NCI-H187 (cell line): ENCODE measurements around the gene NR0B2.
A peak's percentile ranks its signal among the peaks of the same experiment; 100 is the strongest.

Experiments used
- DNase-seq, 2 experiments: peaks; one replicate each; lab custom pipeline; 2025; lab: John Stamatoyannopoulos, UW

NR0B2 gene

DNA sequence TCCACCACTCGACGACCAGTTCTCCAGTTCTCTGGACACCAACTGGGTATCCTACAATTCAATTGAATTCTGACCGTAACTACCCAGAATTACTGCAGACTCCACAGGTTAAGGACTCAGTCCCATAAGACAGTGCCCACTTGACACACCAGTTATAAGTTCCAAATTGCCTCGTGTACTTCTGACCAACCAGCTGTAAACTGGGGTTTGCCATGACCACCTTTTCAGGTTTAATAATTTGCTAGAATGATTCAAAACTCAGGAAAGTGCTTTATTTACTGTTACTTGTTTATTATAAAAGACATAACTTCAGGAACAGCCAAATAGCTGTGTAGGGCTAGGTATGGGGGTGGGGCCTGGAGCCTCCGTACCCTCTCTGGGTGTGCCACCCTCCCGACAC is 23.0 kb upstream of the NR0B2 start:
- no peak for DNase-seq

DNA sequence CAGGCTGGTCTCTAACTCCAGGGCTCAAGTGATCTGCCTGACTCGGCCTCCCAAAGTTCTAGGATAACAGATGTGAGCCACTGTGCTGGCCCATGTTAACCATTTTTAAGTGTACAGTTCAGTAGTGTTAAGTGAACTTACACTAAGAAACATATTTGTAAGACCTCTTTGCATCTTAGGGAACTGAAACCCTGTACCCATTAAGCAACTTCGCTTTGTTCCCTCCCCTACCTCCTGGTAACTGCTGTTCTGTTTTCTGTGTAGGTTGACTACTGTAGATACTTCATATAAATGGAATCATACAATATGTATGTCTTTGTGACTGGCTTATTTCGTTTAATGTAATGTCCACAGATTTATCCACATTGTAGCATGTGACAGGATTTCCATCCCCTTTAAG is 18.8 kb upstream of the NR0B2 start:
- DNase-seq: no peak

DNA sequence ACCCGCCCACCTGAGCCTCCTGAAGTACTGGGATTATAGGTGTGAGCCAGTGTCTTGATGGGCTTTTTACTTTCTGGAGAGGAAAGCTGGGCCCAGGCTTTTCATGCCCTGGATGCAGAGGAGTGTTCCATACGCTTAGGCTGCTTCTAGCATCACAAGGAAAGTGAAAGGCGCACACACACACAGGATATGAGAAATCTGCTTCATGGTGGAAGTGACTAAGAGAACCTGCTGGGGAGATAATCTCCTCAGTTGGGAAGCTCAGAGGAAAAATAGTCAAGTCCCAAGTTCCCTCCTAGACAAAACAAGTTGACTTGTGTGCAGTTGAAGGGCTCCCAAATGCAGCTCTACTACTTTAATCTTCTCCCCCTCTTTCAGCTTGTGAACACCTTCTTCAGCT is 9.9 kb upstream of the NR0B2 start:
- DNase-seq: no peak

DNA sequence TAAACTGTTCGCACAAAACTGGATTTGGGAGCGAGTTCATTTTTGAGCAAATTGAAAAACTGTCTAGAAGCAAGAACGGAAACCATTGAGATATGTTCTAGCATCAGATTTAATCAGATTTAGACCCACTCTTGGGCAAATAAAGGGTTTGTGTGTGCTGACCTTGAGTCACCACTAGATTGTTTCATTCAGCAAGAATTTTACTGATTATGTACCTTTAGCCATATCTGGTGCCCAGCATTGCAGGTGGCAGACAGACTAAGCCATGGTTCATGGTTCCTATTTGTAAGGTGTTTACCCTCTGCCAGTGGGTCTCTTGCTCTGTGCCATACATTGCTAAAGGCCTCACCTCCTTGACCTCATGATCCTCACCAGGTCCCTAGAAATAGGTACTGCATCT is 9.1 kb upstream of the NR0B2 start:
- DNase-seq: no peak

DNA sequence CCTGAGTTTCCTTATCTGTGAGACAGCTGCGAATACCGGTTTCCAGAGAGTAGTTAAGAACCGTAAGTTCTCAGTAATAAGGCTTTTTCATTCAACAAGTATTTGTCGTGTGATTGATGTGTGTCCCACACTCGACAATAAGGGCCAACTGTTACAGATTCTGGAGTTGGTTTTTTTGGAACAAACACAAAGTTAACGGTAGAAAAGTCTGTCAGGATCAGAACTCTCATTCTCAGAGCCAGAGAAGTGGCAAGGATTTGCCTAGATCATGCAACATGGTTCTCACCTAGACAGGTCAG is 8.6 kb upstream of the NR0B2 start:
- DNase-seq: no peak

DNA sequence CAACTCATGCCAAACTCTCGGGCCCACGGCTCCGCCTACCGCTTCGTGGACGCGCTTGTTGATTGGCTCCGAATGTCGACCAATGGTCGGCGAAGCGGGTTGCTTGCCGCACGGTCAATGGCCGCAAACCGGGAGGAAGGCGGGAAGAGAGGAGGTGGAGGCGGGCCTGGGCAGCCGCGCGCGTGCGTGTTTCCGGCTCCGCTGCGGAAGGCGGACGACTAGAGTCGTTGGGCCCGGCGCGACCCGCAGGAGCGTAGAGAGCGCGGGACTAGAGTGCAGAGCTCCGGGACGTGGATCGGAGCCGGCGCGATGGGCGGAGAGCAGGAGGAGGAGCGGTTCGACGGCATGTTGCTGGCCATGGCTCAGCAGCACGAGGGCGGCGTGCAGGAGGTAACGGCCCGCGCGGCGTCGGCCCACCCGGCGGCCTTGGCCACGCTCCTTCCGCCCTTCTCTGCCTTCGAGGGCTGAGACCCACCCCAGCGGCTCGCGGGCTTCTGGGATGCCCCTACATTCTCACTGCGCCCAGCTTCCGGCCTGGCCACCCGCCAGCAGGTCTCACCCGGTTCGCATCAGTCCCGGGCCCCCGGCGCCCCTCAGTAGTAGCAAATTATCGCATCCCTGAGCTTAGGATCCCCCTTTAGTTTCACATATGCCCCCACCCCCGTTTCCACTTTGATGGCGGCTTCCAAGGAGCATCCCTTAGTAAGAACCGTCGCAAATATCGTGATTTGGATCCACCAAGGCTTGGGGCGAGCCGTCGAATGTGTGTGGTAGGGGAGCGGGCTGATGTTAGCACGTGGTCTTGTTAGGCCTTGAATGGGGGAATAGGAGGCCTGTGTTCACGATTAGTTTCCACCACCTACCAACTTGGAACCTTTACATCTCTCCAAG is 8.0 kb upstream of the NR0B2 start, which contains the start of gene NUDC:
Gene NUDC (plus strand): TSS at position 204 of the 891 bp plus-strand sequence. CDS start 106 bp downstream, at position 310.
- peak; percentile 89 to 95 for DNase-seq

- DNase-seq: no peak
Observed at GRCh38 chr1:26921126-26921539, 7.4 kb upstream of the NR0B2 start.

GRCh38 chr1:26915204-26915842 is 1.5 kb upstream of the NR0B2 start:
- no peak for DNase-seq

- DNase-seq: no peak
Observed at GRCh38 chr1:26913389-26913753, 404 bp downstream of the NR0B2 start.

DNA sequence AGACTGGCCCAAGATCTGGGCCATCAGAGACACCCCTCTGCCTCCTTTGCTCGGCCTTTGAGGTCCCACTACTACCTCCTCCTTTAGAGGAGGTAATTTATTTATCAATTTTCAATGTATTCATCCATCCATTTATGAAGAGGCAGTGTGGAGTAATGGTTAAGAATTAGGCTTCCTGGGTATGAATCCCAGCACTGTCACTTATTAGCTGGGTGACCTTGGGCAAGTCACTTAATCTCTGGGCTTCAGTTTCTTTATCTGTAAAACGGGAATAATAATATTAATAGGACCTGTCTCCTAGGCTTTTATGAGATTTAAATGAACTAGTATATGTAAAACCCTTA is 1.7 kb downstream of the NR0B2 start:
- DNase-seq: no peak

DNA sequence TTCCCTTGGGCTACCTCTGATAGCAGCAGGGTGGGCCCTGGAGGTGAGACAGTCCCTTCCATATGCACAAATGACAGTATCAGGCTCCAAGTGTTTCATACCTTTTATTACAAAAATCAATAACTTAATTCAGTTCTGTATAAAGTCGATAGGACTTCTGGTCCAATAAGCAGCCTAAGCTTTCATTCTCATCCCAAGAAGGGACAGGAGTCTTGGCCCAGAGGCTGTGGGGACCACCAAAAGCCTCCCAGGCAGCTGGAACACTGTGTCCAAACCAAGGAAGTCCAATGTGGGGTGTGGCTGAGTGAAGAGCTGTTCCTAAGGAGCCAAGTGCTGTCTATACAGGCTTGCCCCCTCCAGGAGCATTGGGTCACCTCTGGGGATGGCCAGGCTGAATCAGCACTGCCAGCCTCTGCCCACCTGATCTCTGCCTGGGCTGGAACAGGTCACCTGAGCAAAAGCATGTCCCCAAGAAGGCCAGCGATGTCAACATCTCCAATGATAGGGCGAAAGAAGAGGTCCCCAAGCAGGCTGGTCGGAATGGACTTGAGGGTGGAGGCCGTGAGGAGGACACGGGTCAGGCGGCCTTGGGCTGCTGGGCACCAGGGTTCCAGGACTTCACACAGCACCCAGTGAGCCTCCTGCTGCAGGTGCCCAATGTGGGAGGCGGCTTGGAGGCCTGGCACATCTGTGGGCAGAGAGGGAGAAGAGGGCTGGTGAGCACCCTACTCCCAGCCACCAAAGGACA is 2.2 kb downstream of the NR0B2 start:
- no peak for DNase-seq

DNA sequence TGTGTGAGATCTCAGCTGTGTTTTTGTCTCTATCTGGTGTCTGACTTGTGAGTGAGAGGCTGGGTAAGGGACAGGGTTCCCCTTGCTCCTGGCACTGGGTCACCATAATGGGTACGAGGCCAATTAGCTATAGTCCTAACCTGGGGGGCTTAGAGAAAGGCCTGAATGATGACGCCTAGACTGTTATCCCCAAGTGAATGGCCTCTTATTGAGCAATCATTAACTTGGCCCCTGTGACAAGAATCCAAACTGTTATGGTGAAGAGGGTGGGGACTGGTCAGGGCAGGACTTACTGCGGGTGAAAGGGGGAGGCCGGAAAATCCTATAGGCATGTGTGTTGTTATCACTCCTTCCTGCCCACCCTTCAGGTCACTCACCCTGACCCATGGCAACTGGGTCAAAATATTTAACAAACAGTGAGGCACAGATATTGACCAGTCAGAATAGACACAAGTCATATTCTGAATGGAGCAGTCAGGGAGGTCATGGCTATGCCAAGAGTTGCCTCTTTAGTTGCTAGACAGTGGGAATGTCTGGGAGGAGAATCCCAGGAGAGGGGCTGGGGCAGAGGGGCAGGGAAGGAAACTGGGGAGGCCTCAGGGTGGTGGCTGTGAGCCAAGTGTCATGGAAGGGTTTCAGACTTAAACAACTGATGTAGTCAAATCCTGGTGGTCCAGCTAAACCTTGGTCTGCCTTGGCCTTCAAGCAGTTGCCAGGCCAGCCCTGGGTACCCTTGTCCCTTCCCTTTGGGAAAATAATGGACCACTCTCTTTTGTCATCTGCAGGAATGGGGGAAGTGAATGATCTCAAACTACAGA is 3.2 kb downstream of the NR0B2 start:
- DNase-seq: no peak

DNA sequence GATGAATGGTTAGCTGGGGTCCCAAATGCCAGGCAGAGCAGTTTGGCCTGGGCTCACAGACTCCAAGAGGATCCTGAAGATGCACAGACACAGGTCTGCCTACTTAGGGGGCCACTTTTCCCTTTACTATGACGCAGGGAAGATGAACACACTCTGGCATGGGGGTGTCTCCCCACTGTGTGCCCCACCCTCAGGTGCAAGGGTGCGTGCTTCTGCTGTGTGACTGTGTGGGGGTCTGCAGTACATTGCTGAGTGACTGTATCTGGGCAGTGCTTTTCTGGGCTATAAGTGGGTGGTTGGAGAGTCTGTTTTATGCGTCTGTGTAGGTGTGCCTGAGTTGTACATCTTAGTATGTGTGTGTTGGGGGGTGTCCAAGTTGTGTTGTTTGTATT is 3.8 kb downstream of the NR0B2 start:
- no peak for DNase-seq

GRCh38 chr1:26907071-26907917 is 6.5 kb downstream of the NR0B2 start:
- no peak for DNase-seq

GRCh38 chr1:26900815-26901511 is 12.8 kb downstream of the NR0B2 start:
- DNase-seq: no peak

- peak; percentile 63 to 91 for DNase-seq
Observed at GRCh38 chr1:26900001-26900814, 13.6 kb downstream of the NR0B2 start, which contains the start of gene GPATCH3. Gene GPATCH3 (minus strand): TSS chr1:26900467. CDS start chr1:26900442, 25 bp downstream.

- DNase-seq: no peak
Observed at GRCh38 chr1:26897351-26897750, 16.4 kb downstream of the NR0B2 start.

- no peak for DNase-seq
Observed at GRCh38 chr1:26894263-26894662, 19.5 kb downstream of the NR0B2 start.

DNA sequence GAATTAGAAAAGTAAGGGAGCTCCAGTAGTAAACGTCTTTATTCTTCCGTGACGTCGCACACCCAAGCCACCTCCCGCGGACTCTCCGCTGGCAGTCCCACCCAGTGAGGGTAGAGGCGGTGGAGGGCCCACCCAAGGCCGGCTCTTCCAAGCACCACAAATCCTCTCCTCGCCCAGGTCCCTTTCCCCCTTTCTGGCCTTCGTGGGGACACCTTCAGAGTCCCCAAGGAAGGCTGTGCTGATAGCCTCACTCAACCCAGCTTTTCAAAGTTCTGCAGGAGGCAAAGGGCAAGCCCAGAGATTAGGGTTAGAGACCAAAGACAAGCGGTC is 23.3 kb downstream of the NR0B2 start:
- no peak for DNase-seq
